K562 (cell line): ENCODE data around the gene ACP1.

Experiments
- HNRNPL ChIP-seq: fragments of 200-400 bp; formaldehyde crosslinking; IDR thresholded peaks from 2 replicates; pipeline ENCODE4 v1.6.1; 2017; ENCODE audit warnings: low read depth, mild to moderate bottlenecking, low read length
- KLF6 ChIP-seq: fragments of 250-450 bp; sonication (Bioruptor Pico); IDR thresholded peaks from 2 replicates; pipeline ENCODE4 v1.4.0; 2020; ENCODE audit warnings: mild to moderate bottlenecking, moderate library complexity, borderline replicate concordance
- NUFIP1 ChIP-seq: fragments of 450-650 bp; IDR thresholded peaks from 2 replicates; pipeline ENCODE4 v1.6.1; 2018; ENCODE audit not compliant: partially characterized antibody
- ZNF121 ChIP-seq: sonication (generic); formaldehyde crosslinking; conservative IDR thresholded peaks from 2 replicates; pipeline ENCODE4 v1.8.0; 2022; ENCODE audit warnings: missing genetic modification reagents
- TF ChIP-seq, protein P1 (sequence below): fragments of 450-650 bp; IDR thresholded peaks from 2 replicates; pipeline ENCODE4 v1.7.1; 2018; ENCODE audit warnings: mild to moderate bottlenecking, low read depth; ENCODE audit not compliant: partially characterized antibody
- TF ChIP-seq, protein P2 (sequence below), 3 experiments: IDR thresholded peaks in 2 of 3; conservative IDR thresholded peaks in 1 of 3; 2 replicates each; pipeline ENCODE4 v1.5.1; 2011 to 2012; ENCODE audit warnings: low read length in 3 of 3, mild to moderate bottlenecking in 3 of 3, control low read depth in 2 of 3, improper control_type of control experiment in 1 of 3, inconsistent platforms in 1 of 3, low read depth in 1 of 3, mixed read lengths in 1 of 3, moderate library complexity in 1 of 3; ENCODE audit not compliant: insufficient read depth in 2 of 3

DNA sequence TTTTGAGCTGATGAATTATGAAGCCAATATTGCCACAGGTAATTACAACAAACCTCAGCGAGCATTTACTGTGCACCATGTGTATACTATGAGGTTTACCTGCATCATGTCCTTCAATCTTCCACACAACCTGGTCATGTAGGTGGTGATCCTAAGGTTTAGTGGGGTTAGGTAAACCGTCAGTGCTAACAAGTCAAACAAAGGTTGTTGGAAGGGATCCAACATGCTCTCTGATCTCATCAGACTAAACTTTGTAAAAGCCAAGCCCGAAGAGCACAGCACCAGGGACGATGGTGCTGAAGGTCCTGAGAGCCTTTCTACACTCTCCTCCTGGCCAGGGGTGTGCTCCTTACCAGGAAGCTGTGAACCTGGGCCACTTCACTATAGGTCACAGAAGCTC is 30.3 kb upstream of the ACP1 start:
- TF ChIP-seq, protein P1, sequence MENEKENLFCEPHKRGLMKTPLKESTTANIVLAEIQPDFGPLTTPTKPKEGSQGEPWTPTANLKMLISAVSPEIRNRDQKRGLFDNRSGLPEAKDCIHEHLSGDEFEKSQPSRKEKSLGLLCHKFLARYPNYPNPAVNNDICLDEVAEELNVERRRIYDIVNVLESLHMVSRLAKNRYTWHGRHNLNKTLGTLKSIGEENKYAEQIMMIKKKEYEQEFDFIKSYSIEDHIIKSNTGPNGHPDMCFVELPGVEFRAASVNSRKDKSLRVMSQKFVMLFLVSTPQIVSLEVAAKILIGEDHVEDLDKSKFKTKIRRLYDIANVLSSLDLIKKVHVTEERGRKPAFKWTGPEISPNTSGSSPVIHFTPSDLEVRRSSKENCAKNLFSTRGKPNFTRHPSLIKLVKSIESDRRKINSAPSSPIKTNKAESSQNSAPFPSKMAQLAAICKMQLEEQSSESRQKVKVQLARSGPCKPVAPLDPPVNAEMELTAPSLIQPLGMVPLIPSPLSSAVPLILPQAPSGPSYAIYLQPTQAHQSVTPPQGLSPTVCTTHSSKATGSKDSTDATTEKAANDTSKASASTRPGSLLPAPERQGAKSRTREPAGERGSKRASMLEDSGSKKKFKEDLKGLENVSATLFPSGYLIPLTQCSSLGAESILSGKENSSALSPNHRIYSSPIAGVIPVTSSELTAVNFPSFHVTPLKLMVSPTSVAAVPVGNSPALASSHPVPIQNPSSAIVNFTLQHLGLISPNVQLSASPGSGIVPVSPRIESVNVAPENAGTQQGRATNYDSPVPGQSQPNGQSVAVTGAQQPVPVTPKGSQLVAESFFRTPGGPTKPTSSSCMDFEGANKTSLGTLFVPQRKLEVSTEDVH: no peak
- TF ChIP-seq NUFIP1 (no peak), KLF6 (CRISPR knock-in tag) (no peak), ZNF121 (CRISPR knock-in tag) (no peak), HNRNPL (no peak)
- TF ChIP-seq, protein P2, sequence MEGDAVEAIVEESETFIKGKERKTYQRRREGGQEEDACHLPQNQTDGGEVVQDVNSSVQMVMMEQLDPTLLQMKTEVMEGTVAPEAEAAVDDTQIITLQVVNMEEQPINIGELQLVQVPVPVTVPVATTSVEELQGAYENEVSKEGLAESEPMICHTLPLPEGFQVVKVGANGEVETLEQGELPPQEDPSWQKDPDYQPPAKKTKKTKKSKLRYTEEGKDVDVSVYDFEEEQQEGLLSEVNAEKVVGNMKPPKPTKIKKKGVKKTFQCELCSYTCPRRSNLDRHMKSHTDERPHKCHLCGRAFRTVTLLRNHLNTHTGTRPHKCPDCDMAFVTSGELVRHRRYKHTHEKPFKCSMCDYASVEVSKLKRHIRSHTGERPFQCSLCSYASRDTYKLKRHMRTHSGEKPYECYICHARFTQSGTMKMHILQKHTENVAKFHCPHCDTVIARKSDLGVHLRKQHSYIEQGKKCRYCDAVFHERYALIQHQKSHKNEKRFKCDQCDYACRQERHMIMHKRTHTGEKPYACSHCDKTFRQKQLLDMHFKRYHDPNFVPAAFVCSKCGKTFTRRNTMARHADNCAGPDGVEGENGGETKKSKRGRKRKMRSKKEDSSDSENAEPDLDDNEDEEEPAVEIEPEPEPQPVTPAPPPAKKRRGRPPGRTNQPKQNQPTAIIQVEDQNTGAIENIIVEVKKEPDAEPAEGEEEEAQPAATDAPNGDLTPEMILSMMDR (IDR thresholded peaks at IDR 0.05 in 2 of 3, conservative IDR thresholded peaks at IDR 0.05 in 1 of 3; ENCODE audit: insufficient read depth in 2 of 3, low read depth in 1 of 3, low read length in 3 of 3): no peak
